HG03457 (cell line): ENCODE results near the gene OR4F29.
"Not testable (repeated sequence)": the region's sequence is repeated elsewhere in the genome, so short reads cannot be mapped to it uniquely, and the experiment has no call there.

Source experiments
- ATAC-seq: cut with Tn5 transposase; IDR thresholded peaks from one replicate; pipeline ENCODE4 v1.9.1; 2021; ENCODE audit warnings: moderate number of reproducible peaks; ENCODE audit not compliant: unreplicated experiment

The OR4F29 gene

GRCh38 chr1:451578-451977 is at the start of gene OR4F29:
Gene OR4F29, minus strand, starts transcription at chr1:451678. Its CDS starts 0 bp downstream, at chr1:451678.
- ATAC-seq: not testable (repeated sequence)
